HG02970 (cell line): ENCODE results near the gene CDC42.

Experiments
- ATAC-seq: cut with Tn5 transposase; IDR thresholded peaks from one replicate; pipeline ENCODE4 v1.9.1; 2021; ENCODE audit warnings: mild to moderate bottlenecking, moderate library complexity, moderate number of reproducible peaks; ENCODE audit not compliant: unreplicated experiment, low FRiP score

CDC42 gene

DNA sequence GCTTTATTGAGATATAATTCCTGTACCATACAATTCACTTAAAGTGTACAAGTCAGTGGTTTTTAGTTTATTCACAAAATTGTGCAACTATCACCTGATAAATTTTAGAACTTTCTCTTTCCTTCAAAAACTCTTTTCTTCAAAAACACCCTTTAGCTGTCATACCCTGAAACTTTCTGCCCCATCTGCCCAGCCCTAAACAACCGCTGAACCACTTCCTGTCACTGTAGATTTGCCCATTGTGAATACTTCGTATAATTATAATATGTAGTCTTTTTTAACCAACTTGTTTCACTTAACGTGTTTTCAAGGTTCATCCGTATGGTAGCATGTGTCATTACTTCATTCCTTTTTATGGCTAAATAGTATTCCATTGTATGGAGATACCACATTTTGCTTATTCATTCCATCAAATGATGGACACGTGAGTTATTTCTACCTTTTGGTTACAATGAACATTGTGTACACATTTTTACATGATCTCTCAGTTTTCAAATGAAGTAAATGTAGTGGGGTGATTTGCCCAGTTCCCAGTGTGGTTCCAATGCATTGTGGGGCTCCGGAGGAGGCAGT is 52.4 kb downstream of the CDC42 start:
- no peak for ATAC-seq

DNA sequence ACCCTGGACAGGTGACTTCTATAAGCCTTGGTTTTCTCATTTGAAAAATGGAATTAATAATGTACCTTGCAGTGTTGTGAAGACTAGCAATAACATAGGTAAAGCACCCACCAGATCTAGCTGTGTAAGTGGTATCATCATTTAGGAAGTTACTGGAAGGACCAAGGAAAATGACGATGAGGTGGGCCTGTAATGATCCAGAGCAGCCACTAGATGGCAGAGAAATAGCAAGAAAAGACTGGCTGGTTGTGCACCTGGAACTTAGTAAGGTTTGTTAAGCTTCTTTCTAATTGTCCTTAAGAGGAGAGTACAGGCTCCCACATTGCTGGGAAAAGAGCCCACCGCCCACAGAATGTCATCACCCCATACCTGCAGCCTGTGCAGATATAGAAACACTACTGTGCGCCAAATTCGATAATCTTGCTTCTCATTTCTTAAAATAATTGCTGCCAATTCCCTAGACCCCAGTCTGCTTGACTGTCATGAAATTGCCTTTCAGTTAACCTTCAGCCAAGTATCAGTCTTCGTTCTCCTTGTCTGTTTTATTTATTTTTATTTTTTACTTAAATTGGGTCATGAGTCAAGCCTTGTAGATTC is 53.2 kb downstream of the CDC42 start:
- no peak for ATAC-seq

DNA sequence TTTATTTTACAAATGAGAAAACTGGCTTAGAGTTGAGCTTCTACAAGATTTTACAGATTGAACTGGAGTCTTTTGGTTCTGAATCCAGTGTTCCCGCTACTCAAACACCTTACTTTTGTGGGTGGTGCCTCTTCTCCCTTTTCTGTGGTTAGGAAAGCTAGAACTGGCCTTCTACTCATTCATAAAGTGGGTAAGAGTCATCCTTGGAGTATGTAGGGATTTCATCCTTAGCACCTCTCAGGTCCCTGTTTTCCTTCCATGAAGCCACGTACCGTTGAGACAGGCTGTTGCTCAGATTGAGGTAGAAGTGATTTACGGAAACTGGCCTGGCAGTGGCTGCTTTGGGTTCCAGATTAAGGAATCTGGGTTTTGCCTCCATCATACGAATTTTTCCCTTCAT is 54.6 kb downstream of the CDC42 start:
- ATAC-seq = no peak

DNA sequence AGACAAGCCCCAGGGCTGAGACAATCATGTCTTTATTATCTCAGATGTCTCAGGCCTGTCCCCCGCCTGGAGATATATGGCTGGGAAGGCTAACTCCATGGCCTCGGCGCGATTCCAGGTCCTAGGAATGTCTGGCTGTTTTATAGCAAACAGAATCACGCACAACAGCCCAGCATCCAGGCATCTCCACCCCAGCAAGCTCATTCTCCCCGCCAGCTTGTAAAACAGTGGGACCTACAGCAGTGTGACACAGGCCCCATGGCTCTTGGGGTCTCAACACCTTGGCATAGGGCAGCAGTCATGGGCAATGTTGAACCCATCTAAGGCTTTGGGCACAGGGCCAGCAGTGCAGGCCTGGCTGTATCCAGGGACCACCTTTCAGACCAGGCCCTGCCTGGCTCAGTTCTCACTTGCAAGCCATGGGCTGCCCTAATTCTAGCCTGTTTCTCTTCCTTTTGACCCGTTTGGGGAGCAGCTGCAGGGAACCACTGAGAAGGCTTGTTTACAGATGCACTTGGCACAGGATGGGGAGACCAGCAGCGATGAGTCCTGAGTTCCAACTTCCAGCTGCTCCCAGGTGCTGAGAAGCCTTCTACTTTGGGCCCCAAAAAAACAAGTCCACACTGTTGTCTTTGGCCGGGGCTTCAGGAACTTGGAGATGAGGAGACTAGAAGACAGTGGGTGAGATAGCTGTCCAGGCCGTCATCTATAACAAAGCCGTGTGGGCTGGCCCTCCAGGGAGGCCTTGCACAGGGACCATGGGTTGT is 56.0 kb downstream of the CDC42 start:
- ATAC-seq = no peak

DNA sequence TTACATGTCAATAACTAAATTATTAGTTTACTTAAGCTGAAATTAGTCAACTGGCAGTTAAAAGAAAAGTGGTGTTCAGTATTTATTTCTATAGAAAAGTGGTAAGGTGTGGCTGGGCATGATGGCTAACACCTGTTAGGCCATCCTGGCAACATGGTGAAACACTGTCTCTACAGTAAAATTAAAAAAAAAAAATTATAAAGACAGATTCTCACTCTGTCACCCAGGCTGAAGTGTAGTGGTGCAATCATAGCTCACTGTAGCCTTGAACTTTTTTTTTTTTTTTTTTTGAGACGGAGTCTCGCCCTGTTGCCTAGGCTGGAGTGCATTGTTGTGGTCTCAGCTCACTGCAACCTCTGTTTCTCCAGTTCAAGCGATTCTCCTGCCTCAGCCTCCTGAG is 57.5 kb downstream of the CDC42 start:
- no peak for ATAC-seq

DNA sequence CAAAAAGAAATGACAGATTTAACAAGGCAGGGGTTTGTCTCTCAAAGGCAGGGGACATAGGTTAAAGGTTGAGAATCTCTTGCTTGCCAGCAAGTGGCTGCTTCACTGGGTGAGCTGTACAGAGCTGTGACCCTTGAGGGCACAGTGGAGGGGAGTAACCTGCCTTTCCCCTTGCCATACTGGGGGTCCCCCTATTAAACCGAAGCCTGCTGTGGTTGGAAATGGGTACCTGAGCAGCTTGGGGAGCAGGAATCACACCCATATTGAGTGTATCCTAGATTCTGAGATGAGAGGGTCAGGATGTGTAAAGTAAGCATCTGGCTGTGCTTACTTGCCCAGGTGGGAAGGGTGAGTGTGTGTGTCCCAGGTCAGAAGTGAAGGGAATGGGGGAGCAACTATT is 58.6 kb downstream of the CDC42 start:
- ATAC-seq = no peak

DNA sequence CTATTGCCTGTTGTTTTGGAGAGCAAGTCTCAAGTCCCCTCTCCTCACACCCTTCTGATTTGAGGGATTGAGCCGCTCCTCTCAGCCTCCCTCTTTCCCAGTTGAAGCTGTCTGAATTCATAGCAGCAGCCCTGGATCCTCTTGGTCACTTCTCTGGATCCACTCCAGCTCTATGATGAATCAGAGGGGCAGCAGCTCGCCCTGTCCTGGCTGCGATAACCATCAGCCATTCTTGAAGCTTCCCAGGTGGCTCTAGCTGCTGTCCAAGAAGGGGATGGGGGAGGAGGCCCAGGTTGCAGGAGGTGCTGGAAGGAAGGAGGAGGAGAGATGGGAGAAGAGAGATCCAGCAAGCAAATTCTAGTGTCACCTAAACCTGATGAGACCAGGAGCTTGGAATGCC is 59.1 kb downstream of the CDC42 start:
- no peak for ATAC-seq

DNA sequence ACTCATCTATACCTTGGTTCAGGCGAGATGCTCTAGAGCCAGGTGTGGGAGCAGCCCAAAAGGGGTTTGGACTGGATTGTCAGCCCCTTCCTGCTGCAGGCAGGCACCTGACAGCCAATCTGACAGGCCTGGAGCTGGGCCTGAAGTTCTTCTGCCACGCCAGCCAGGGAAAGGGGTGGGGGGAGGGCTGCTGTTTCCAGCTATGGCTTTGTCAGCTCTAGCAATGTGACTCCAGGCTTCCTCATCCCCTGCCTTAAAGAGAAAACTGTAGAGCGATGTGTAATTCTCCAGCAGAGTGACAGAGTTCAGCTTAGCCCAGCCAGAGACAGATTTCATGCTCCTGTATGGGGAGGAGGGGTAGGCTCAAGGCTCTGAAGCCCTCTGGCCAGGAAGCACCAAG is 60.0 kb downstream of the CDC42 start:
- no peak for ATAC-seq

DNA sequence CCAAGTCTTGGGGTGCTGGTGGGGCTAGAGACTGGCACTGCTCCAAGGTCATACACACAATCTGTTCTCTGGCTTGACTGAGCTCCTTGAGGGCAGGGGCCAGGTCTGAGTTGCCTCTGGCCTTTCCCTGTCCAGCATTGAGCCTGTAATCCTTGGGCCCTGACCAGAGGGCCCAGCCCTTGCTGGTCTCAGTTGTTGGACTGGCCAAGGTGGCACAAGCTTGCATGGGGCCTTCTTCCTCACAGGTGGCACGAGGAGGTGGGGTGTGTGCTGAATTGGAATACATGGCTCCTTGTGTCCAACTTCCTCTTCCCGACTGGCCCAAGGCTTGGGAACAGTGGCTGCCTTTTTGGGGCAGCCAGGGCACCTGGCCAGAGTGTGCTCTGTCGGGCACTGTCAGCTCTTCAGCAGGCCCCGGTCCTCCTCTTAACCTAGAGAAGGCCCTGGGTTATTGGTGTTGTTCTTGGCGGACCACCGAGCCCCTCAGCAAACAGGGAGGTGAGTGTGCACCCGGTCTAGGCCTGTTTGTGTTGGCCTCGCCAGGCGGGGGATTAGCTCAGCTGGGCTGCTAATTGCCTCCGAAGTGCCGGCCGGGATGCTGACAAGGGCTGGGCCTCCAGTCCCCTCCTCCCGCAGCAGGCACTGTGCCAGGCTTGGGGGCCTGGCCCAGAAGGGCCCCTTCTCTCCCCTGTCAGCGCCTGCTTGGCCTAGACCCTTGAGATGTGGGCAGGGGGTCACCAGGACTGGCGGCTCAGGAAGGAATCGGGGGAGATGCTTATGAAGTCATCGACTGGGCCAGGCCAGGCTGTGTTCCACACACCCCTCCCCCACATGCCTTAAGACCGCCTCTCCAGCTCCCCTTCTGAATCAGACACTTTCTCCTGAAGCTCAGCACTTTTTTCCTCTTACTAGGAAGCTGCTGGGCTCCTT is 61.8 kb downstream of the CDC42 start:
- ATAC-seq = no peak

DNA sequence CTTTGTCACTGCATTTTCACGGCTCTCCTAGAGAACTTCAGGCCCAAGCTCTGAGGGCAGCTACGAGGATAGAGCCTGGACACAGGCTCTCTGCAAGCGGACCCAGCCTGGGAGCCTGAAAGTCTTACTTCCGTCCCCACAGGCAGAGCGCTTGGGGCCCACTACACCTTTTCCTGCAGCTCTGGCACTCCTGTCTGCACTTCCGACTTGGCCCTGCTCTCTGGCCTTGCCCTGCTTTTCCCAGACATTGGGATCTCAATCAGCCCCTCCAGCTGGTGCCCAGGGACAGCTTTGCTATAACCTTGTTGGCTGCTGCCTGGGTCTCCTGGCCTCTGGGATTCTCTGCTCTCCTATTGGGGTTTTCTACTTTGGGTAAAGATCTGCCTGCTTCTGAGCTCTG is 62.8 kb downstream of the CDC42 start:
- no peak for ATAC-seq

DNA sequence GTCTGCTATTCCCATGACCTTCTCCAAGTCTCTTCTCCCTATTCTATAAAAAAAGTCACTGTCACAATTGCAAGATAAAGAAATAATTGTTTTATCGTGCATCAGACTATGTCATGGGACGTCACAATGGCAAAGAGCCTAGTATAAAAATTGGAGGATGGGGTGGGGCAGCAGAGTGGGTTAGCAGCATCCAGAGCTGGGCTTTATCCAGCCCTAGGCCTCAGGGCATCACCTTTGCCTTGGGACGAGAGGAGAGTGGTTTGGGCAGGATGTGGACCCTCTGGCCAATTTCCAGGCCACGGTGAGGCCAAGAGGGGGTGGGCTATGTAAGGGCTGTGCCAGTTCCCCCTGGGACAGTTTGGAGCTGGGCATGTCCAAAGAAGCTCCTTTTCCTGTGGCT is 64.7 kb downstream of the CDC42 start:
- ATAC-seq = no peak

DNA sequence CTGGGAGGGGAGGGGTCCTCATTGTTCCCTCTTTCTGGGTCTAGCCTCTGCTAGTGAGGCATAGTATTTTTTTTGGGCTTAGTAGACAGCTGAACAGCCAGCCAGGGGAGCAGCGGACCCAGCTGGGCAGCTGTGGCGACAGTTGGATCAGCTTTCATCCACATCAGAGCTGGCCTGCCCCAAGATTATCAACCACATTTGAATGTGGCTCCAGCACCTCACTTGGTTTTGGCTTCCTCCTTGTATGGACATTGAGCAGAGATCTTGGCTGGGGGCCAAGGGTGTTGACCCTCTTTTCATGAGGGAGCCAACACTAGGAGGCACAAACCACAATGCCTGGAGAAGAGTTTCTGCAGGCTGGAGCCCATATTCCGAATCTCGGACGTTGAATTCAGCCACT is 65.3 kb downstream of the CDC42 start:
- ATAC-seq = no peak

DNA sequence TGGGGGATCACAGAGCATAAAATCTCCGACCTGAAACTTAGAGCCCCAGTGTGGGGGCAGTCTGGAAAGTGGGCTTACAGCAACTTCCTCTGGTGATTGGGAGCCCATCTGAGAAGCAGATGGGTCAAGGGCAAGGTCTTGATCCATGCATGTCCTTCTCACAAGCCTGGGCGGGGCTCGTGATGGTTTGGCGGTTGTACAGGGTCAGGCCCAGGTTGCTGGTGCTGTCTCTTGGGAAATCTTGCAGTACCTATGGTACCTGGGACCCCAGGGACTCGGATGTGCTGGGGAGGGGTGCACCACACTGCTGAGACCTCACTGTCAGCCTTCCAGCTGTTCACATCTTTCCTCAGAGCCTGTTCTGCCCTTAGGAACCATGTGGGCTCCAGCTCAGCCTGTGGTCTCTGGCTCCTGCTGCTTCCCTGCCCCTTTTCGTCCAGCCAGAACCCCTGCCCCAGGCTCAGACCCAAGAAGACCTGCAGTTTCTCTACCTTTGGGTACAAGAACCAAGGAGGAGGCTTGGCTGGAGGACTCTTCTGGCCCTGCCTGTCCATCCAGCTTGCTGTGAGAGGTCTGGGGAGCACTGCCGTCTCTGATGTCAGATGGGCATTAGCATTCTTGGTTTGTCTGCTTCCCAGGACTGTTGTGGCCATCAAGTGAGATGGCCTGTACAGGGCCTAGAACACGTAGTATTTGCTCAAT is 65.9 kb downstream of the CDC42 start:
- ATAC-seq = no peak

DNA sequence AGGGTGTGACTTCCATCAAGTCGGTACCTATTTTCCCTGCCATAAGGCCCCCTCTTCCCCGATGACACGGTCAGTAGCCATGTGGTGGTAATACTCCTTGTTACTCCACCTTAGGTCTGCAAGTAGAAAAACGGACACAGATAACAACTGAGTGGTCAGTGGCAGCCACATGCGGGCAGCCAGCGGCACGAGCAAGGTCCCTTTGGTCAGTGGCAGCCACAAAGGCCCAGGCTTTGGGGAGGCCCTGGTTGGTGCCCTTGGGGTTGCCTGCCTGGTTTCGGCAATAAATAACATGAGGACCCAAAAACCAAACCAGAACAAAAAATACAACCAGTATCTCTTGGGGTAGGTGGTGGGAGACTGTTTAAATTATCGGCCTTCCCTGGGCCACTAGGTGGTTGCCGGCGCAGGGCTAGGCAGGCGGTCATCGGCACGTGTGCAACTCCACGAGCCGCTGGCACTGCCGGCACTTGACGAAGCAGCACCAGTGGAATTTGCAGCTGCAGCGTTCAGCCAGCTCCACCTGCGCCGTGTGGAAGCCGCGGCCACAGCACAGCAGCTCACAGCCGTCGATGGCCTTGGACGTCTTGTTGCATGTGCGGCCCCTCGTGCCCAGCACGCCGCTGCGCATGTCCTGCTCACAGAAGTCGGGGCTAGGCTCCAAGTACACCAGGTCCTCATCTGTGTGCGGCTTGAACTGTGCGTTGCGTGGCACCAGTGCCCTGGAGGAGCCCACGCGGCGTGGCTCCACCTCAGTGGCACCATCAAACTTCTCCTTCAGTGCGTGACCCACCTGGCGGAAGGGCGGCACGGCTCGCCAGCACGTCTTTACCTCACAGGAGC is 67.3 kb downstream of the CDC42 start:
- no peak for ATAC-seq

DNA sequence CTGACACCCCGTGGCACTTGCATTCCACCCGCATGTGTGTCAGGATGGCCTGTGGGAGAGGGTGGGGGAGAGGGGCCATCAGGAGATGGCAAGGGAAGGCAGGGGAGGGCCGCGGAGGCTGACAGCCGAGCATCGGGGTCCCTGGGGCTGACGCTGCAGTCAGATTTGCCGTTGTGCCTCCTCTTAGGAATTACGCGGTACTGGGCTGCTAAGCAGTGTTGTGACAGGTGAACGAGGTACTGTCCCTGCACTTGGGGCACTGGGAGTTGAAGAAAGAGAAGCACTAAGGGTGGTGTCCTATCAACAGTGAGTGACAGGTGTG is 67.9 kb downstream of the CDC42 start:
- ATAC-seq = no peak

DNA sequence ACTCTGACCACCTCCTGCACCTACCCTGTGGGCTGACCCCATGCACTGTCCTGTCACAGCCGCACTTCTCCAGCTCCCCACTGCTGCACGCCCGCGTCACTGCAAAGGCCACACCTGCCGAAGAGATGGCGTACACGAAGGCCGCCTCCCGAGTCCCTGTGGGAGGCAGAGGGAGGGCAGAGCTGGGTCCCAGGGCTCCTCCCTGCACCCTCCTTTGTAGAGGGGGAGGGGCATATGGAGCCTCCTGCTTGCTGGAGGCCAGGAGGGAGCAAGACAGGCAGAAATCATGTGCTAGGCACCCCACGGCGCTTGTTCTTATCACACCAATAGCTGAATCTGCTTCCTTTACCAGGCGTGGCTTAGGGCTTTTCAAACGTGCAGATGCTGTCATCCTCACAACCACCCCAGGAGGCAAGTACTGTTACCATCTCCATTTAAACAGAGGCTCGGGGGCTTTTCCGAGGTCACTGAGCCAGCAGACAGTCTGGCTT is 69.0 kb downstream of the CDC42 start:
- ATAC-seq = no peak

DNA sequence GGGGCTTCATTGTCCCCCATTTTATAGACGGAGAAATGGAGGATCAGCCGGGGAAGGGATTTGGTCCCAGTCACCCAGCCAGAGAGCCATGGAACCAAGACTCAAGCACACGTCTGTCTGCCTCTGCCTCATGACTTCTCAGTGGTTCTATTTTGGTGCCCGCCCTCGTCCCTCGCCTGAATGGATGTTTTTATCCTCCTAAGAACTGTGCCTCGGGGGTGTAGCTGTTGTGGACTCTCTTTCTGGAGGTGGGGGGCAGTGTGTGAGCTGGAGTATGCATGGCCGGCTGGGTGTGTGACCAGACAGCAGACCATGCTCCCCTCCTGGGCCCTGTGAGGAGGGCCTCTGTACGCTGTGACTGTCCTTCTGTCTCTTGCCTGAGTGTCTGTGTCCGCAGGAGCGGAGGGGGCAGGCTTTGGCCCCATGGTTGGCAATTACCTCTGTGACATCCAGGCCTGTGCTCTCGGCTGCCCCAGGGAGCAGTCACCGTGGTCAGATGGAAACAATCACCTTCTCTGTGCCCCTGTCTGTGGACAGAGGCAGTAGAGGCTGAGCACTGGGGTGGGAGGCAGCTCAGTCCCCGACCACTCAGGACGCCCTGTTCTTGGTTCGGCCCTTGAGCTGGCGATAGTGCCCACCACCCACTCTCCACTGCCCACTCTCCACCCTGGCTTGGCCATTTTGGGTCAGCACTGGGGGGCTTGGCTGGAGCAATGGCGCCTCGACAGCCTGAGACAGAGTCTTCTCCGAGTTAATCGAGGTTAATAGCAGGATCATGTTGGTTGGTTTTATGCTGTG is 70.0 kb downstream of the CDC42 start:
- no peak for ATAC-seq

DNA sequence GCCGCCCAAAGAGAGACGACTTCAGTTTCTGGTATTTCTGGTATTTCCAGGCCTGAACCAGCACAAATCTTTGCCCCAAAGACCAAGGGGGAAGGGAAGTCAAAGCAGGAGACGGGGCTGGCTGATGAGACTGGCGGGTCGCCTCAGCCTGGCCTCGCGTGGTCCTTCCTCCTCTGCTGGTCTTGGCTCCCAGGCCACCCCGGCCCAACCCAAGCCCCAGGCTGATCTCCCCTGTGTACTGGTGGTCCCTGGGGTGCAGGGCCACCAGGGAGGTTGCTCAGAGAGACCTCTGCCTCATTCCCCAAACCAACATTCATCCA is 70.5 kb downstream of the CDC42 start:
- no peak for ATAC-seq

DNA sequence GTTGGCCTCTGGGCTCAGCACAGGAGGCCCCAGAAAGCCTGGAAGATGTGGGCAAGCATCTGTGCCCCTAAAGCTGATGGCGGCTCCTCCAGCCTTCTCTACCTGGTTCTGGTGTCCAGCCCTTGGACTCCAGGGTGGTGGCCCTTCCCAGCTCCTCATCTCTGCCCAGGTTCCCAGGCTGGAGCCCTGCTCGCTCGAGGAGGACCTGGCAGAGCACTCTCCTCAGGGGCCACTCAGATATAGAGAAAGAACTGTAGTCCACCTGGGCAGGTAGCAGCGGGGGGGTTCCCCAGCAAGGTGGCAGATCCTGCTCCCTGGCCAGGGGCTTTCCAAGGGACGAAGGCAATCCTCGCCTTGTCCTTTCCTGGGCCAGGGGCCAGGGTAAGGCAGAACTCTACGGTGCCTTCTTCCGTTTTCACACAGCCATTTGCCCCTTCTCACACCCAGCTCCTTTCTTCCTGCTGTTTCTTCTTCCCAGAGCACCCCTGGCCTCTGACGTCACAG is 71.4 kb downstream of the CDC42 start:
- ATAC-seq = no peak
